K562 (cell line): ENCODE results near the gene LNPEP. TPM values are rescaled to one million over a fixed set of nuclear protein-coding genes. Genes with fewer than 3 reads are reported as not detected.

Experiments used
- CTBP1 ChIP-seq: fragments of 450-650 bp; IDR thresholded peaks from 2 replicates; pipeline ENCODE4 v1.6.1; 2016; ENCODE audit warnings: borderline replicate concordance
- KDM1A ChIP-seq, 2 experiments: fragments of 450-650 bp; IDR thresholded peaks; 2 replicates each; pipeline ENCODE4 v1.6.1; 2016; ENCODE audit warnings: mild to moderate bottlenecking in 2 of 2
- KLF10 ChIP-seq: fragments of 250-450 bp; sonication (Bioruptor Pico); IDR thresholded peaks from 2 replicates; pipeline ENCODE4 v1.6.1; 2021; ENCODE audit warnings: matching md5 sums
- RBM22 ChIP-seq: fragments of 200-400 bp; formaldehyde crosslinking; IDR thresholded peaks from 2 replicates; pipeline ENCODE4 v1.6.1; 2018; ENCODE audit warnings: low read length, low read depth; ENCODE audit not compliant: poor library complexity, severe bottlenecking
- TCF7L2 ChIP-seq: fragments of 150-350 bp; IDR thresholded peaks from 2 replicates; pipeline ENCODE4 v1.6.1; 2016; ENCODE audit warnings: low read depth, mild to moderate bottlenecking, low read length, moderate library complexity
- ZBTB40 ChIP-seq, 2 experiments: fragments of 450-650 bp in 1 of 2; sonication (generic) in 1 of 2; formaldehyde crosslinking in 1 of 2; IDR thresholded peaks; 2 replicates each; pipeline versions ENCODE4 v1.7.1 to v1.9.0; 2016 to 2022; ENCODE audit warnings: inconsistent platforms in 1 of 2, mild to moderate bottlenecking in 1 of 2, missing genetic modification reagents in 1 of 2
- ZBTB7A ChIP-seq: IDR thresholded peaks from 2 replicates; pipeline ENCODE4 v1.6.1; 2011; ENCODE audit warnings: low read depth, mild to moderate bottlenecking, low read length, moderate library complexity, borderline replicate concordance; ENCODE audit not compliant: control insufficient read depth
- polyA plus RNA-seq, 8 experiments: library from polyadenylated mRNA; depleted of rRNA in 4 of 8; stranded (reverse) in 5 of 8; unstranded in 3 of 8; fragments of >200 nt; fragmentation: Nextera tagmentation in 2 of 8; fragmentation: Illumina TruSeq in 1 of 8; extraction: Ambion mirVana in 2 of 8; extraction: Trizol in 1 of 8; gene quantifications; 2 replicates each; pipeline versions ENCODE4 v1.2.1 to v1.2.3, GENCODE V29; 2011 to 2014; ENCODE audit warnings: inconsistent platforms in 1 of 8, missing spikeins in 1 of 8
- total RNA-seq, 7 experiments: library from RNA; depleted of rRNA in 6 of 7; stranded (reverse); fragments of >200 nt in 6 of 7; fragmentation: Illumina TruSeq in 2 of 7; extraction: Trizol in 2 of 7; gene quantifications; 2 replicates each; pipeline versions ENCODE4 v1.2.1 to v1.2.3, GENCODE V29; 2011 to 2021; ENCODE audit warnings: low replicate concordance in 1 of 7
- TF ChIP-seq, protein P1 (sequence below): fragments of 150-350 bp; conservative IDR thresholded peaks from 2 replicates; pipeline ENCODE4 v1.6.1; 2014; ENCODE audit warnings: low read length

LNPEP gene
- total and polyA plus RNA-seq, 9 of the 15 experiments (the other 6 are each of a cell fraction or from before 2014, with no cell fraction given), result 2.6 to 27.9 (median 11.2) TPM

DNA sequence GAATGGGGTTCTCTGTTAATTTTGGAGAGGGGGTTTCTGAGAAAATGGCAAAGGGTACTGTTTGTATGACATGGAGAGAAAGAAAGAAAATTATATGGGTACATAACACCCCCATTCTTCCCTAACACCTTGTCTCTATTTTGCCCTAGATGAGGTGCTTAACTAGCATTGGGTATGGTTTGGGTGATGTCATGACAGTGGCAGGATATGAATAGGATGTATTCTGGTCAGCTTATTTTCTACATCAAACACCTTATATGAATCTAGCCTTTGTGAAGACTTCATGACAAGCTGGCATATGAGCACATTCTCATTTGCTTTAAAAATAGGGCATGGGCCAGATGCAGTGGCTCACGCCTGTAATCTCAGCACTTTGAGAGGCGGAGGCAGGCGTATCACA is 58.6 kb downstream of the LNPEP start (continued):
- no peak for TF ChIP-seq ZBTB7A
- no peak for TF ChIP-seq RBM22
- TF ChIP-seq, protein P1, sequence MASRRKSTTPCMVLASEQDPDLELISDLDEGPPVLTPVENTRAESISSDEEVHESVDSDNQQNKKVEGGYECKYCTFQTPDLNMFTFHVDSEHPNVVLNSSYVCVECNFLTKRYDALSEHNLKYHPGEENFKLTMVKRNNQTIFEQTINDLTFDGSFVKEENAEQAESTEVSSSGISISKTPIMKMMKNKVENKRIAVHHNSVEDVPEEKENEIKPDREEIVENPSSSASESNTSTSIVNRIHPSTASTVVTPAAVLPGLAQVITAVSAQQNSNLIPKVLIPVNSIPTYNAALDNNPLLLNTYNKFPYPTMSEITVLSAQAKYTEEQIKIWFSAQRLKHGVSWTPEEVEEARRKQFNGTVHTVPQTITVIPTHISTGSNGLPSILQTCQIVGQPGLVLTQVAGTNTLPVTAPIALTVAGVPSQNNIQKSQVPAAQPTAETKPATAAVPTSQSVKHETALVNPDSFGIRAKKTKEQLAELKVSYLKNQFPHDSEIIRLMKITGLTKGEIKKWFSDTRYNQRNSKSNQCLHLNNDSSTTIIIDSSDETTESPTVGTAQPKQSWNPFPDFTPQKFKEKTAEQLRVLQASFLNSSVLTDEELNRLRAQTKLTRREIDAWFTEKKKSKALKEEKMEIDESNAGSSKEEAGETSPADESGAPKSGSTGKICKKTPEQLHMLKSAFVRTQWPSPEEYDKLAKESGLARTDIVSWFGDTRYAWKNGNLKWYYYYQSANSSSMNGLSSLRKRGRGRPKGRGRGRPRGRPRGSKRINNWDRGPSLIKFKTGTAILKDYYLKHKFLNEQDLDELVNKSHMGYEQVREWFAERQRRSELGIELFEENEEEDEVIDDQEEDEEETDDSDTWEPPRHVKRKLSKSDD, result no peak
- TF ChIP-seq KDM1A (IDR thresholded peaks at IDR 0.05), result no peak
- no peak for TF ChIP-seq CTBP1
- TF ChIP-seq KLF10, result no peak
- no peak for TF ChIP-seq TCF7L2
- TF ChIP-seq ZBTB40 (IDR thresholded peaks at IDR 0.05), result no peak
- no peak for TF ChIP-seq ZBTB40 (CRISPR knock-in tag; IDR thresholded peaks at IDR 0.05)
